Keratinocyte (primary cell): ENCODE results near the gene GABPB2. TPM values are rescaled to one million over a fixed set of nuclear protein-coding genes. Genes with fewer than 3 reads are reported as not detected.

Experiments used
- DNase-seq: peaks from one replicate; pipeline ENCODE4 v3.0.0-alpha.2; 2011; ENCODE audit warnings: low read depth, missing footprints, low spot score
- FAIRE-seq: peaks from 2 replicates; lab custom pipeline; 2011; peaks lifted over from hg19 to GRCh38; lab: Jason Lieb, UNC
- H2AFZ ChIP-seq: 2 replicates; pipeline ENCODE4 v1.6.0; 2012; ENCODE audit warnings: low read length, control low read depth, inconsistent platforms; ENCODE audit not compliant: control insufficient read depth
- H3K27ac ChIP-seq: 2 replicates; pipeline ENCODE4 v1.5.1; 2011; ENCODE audit warnings: low read length; ENCODE audit not compliant: control insufficient read depth, insufficient read depth
- H3K27me3 ChIP-seq: 3 replicates; pipeline ENCODE4 v1.6.0; 2011; ENCODE audit warnings: low read length; ENCODE audit not compliant: control insufficient read depth, insufficient read depth; ENCODE audit errors: extremely low read depth
- H3K36me3 ChIP-seq, 2 experiments: 2 replicates in 1 of 2; 3 replicates in 1 of 2; pipeline ENCODE4 v1.5.1; 2011; ENCODE audit warnings: low read length in 2 of 2, mild to moderate bottlenecking in 1 of 2; ENCODE audit not compliant: control insufficient read depth in 2 of 2, insufficient read depth in 2 of 2; ENCODE audit errors: extremely low read depth in 1 of 2
- H3K4me1 ChIP-seq: 3 replicates; pipeline ENCODE4 v1.5.1; 2011; ENCODE audit warnings: low read length; ENCODE audit not compliant: control insufficient read depth, insufficient read depth; ENCODE audit errors: extremely low read depth
- H3K4me2 ChIP-seq: 3 replicates; pipeline ENCODE4 v1.6.0; 2011; ENCODE audit warnings: low read depth, low read length; ENCODE audit not compliant: control insufficient read depth, insufficient read depth; ENCODE audit errors: extremely low read depth
- H3K4me3 ChIP-seq, 3 experiments: fragments of 200-600 bp in 1 of 3; sonication (generic) in 1 of 3; 2 replicates in 2 of 3; 3 replicates in 1 of 3; pipeline ENCODE4 v1.5.1; 2011 to 2016; ENCODE audit warnings: low read length in 3 of 3, mild to moderate bottlenecking in 3 of 3, control low read depth in 2 of 3, inconsistent platforms in 1 of 3, low read depth in 1 of 3, mixed read lengths in 1 of 3, mixed run types in 1 of 3, moderate library complexity in 1 of 3; ENCODE audit not compliant: control insufficient read depth in 2 of 3, insufficient read depth in 2 of 3; ENCODE audit errors: extremely low read depth in 1 of 3
- H3K79me2 ChIP-seq: 2 replicates; pipeline ENCODE4 v1.6.0; 2012; ENCODE audit warnings: low read length; ENCODE audit not compliant: control insufficient read depth, insufficient read depth
- H3K9ac ChIP-seq: 3 replicates; pipeline ENCODE4 v1.6.0; 2011; ENCODE audit warnings: low read length; ENCODE audit not compliant: control insufficient read depth, insufficient read depth; ENCODE audit errors: extremely low read depth
- H3K9me1 ChIP-seq: 3 replicates; pipeline ENCODE4 v1.6.0; 2011; ENCODE audit warnings: low read length; ENCODE audit not compliant: control insufficient read depth, insufficient read depth; ENCODE audit errors: extremely low read depth
- H3K9me3 ChIP-seq: 2 replicates; pipeline ENCODE4 v1.5.1; 2012; ENCODE audit warnings: low read depth, low read length; ENCODE audit not compliant: control insufficient read depth
- H4K20me1 ChIP-seq: 3 replicates; pipeline ENCODE4 v1.6.0; 2011; ENCODE audit warnings: low read length; ENCODE audit not compliant: control insufficient read depth, insufficient read depth; ENCODE audit errors: extremely low read depth
- EZH2 ChIP-seq: IDR thresholded peaks from one replicate; pipeline ENCODE4 v1.6.1; 2012; ENCODE audit warnings: inconsistent platforms, mild to moderate bottlenecking, low read length, moderate library complexity
- dilution Hi-C: fragments of 300-500 bp; cut with MboI; formaldehyde crosslinking; loops from one replicate; pipeline ENCODE4 v1.7.0; 2020; ENCODE audit warnings: low sequenced_read_pairs; ENCODE audit not compliant: extremely low pct_ligation_motif_present
- polyA minus RNA-seq, 3 experiments: library from RNA; depleted of rRNA, polyadenylated mRNA; stranded (reverse); fragments of >200 nt; gene quantifications; 1 replicate in 1 of 3; 2 replicates in 1 of 3; 3 replicates in 1 of 3; pipeline ENCODE4 v1.2.3, GENCODE V29; 2011
- polyA plus RNA-seq, 5 experiments: library from polyadenylated mRNA; depleted of rRNA in 3 of 5; stranded (reverse) in 3 of 5; stranded (forward) in 1 of 5; unstranded in 1 of 5; fragments of >200 nt; gene quantifications; 1 replicate in 1 of 5; 2 replicates in 3 of 5; 3 replicates in 1 of 5; pipeline versions ENCODE4 v1.2.1 to v1.2.3, GENCODE V29; 2011 to 2012; ENCODE audit warnings: missing spikeins in 2 of 5, low read depth in 1 of 5, low replicate concordance in 1 of 5
- TF ChIP-seq, protein P1 (sequence below), 3 experiments: IDR thresholded peaks in 1 of 3; conservative IDR thresholded peaks in 1 of 3; optimal IDR thresholded peaks in 1 of 3; 2 replicates in 2 of 3; 3 replicates in 1 of 3; pipeline versions ENCODE3 to v1.5.1; 2011; ENCODE audit warnings: low read length in 3 of 3, mild to moderate bottlenecking in 3 of 3, moderate library complexity in 2 of 3, control low read depth in 1 of 3, inconsistent platforms in 1 of 3; ENCODE audit not compliant: insufficient read depth in 2 of 3; ENCODE audit errors: extremely low read depth in 1 of 3

The GABPB2 gene
- 11.5 to 13.3 TPM (median 11.8 TPM) in 3 replicates for polyA plus RNA-seq
- polyA plus RNA-seq (2011; ENCODE audit: low read depth), result 8.4 TPM
- 9.1 and 11.2 TPM in 2 replicates for polyA plus RNA-seq (2011; cell fraction: cytosol; rRNA removed)
- 15.5 and 16.1 TPM in 2 replicates for polyA plus RNA-seq (2011; cell fraction: nucleus; rRNA removed)
- polyA plus RNA-seq (2012; ENCODE audit: low replicate concordance), result 5.4 and 5.9 TPM in 2 replicates
- polyA minus RNA-seq, result 7.2 to 18.1 TPM (median 14.8 TPM) in 3 replicates
- polyA minus RNA-seq (2011; cell fraction: cytosol; rRNA and poly(A)+ RNA removed), result 8.1 TPM
- polyA minus RNA-seq (2011; cell fraction: nucleus; rRNA and poly(A)+ RNA removed), result 4.0 and 7.9 TPM in 2 replicates

DNA sequence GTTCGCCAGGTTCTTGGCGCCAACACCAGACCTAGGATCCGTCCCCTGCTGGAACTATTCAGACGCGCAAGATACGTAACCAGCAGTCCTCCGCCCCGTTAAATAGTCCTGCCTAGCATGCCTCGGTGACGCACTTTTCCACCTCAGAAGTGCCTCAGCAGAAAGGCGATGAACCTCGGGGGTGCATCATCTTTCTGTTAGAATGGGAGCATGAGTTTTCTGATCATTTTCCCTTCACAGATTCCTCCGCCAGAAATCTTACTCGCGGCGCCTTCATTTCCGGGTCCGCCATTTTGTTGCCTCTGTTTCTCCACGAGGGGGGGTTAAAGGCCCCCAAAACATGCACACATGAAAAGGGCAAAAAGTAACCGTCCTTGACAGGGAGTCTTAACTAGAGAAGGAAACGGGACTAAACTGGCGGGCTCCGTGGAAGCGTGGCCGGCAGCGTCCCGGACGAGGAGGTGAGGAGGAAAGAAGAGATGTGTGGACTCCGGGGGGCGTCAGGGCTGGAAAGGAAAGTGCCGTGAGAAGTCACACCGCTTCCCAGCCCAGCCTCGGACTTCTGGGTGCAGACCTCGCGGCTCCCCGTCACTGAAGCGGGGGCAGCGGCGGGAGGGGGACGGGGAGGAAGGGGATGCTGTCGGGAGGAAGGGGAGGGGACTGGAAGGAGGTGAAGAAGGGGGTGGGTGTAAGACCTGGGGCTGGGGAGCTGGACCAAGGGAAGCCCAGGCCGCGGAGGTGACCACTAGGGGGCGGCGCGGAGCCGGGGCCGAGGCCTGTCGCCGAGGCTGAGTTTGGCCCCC lies at the start of gene GABPB2:
TSS of gene GABPB2 (plus strand) at position 288 of the 803 bp plus-strand sequence. CDS start 17,429 bp downstream, outside the sequence.
- H3K36me3 ChIP-seq, result peaks cover 0 to 2% of the 10 kb centered on the region in 2 experiments
- H3K27ac ChIP-seq, result peak within 1 kb of the TSS; percentile 79
- no peaks in the 10 kb centered on the region for H3K9me3 ChIP-seq
- H4K20me1 ChIP-seq, result no peaks in the 10 kb centered on the region
- DNase-seq (no peak), FAIRE-seq (no peak)
- H3K9me1 ChIP-seq, result no peaks in the 10 kb centered on the region
- TF ChIP-seq, protein P1, sequence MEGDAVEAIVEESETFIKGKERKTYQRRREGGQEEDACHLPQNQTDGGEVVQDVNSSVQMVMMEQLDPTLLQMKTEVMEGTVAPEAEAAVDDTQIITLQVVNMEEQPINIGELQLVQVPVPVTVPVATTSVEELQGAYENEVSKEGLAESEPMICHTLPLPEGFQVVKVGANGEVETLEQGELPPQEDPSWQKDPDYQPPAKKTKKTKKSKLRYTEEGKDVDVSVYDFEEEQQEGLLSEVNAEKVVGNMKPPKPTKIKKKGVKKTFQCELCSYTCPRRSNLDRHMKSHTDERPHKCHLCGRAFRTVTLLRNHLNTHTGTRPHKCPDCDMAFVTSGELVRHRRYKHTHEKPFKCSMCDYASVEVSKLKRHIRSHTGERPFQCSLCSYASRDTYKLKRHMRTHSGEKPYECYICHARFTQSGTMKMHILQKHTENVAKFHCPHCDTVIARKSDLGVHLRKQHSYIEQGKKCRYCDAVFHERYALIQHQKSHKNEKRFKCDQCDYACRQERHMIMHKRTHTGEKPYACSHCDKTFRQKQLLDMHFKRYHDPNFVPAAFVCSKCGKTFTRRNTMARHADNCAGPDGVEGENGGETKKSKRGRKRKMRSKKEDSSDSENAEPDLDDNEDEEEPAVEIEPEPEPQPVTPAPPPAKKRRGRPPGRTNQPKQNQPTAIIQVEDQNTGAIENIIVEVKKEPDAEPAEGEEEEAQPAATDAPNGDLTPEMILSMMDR (optimal IDR thresholded peaks at IDR 0.05 in 1 of 3, IDR thresholded peaks at IDR 0.05 in 1 of 3, conservative IDR thresholded peaks at IDR 0.05 in 1 of 3; ENCODE audit: extremely low read depth in 1 of 3, insufficient read depth in 2 of 3, low read length in 3 of 3), result peak; percentile 68 to 98 (median 90)
- no peak for TF ChIP-seq EZH2
- H3K4me1 ChIP-seq, result peaks cover 4% of the 10 kb centered on the region
- H3K4me3 ChIP-seq, result peak within 1 kb of the TSS; percentile 67 to 89 (median 85)
- H3K79me2 ChIP-seq, result no peaks in the 10 kb centered on the region
- H3K27me3 ChIP-seq, result no peaks in the 10 kb centered on the region
- H3K9ac ChIP-seq, result peak within 1 kb of the TSS; percentile 77
- H3K4me2 ChIP-seq, result peak within 1 kb of the TSS; percentile 95
- dilution Hi-C loops, result no loop called here
- peak within 1 kb of the TSS; percentile 76 for H2AFZ ChIP-seq

DNA sequence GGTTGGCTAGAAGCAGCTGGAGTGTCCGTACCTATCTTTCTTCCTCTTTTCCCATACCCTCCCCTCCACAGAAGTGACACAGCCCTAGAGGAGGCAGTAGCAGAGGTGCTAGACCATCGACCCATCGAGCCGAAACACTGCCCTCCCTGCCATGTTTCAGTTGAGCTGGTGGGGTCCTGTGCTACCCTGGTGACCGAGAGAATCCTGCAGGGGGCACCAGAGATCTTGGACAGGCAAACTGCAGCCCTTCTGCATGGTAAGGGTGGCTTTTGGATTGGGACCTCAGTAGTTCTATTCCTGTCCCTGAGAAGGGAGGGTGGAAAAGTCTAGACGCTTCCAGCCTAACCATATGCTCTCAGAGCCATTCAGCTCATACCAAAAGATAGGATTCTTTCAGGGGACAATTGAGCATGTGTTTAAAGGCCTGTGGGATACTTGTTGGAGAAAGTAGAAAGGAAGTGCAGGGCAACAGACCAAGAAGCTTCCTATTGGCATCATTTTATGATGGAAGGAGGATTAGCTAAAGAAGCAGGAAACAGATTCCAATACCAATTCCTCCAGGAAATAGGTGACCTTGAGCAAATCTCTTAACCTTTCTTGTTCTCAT lies 45.9 kb upstream of the GABPB2 start:
- no peak overlapping the region for H2AFZ ChIP-seq
- no peaks in the 10 kb centered on the region for H3K27me3 ChIP-seq
- FAIRE-seq, result peak; percentile 13

More for the DNA sequence above, 45.9 kb upstream of the GABPB2 start:
- Histone ChIP-seq H3K9me1 (no peaks in the 10 kb centered on the region), H3K9me3 (no peaks in the 10 kb centered on the region), H3K79me2 (no peaks in the 10 kb centered on the region), H4K20me1 (no peaks in the 10 kb centered on the region), H3K4me3 (no peak overlapping the region), H3K4me1 (no peaks in the 10 kb centered on the region), H3K4me2 (no peak overlapping the region), H3K9ac (no peak overlapping the region), H3K27ac (no peak overlapping the region), H3K36me3 (peaks cover 4 to 15% of the 10 kb centered on the region in 2 experiments)
- no peak for TF ChIP-seq EZH2
- TF ChIP-seq, protein P1 (optimal IDR thresholded peaks at IDR 0.05 in 1 of 3, IDR thresholded peaks at IDR 0.05 in 1 of 3, conservative IDR thresholded peaks at IDR 0.05 in 1 of 3; ENCODE audit: extremely low read depth in 1 of 3, insufficient read depth in 2 of 3, low read length in 3 of 3), result peak; percentile 81 to 91 (median 86)
- dilution Hi-C loops, result no loop called here
- no peak for DNase-seq
